Stimulated activated CD4-positive, alpha-beta T cell treated with anti-CD3 and anti-CD28 coated beads, Interleukin-1b, Interleukin-23, amount 100 ng/mL, for 48 hours (primary cell): ENCODE measurements around the gene SMARCC2.

ENCODE experiments used
- DNase-seq: peaks from one replicate; pipeline ENCODE4 v3.0.0-alpha.2; 2020

SMARCC2 gene

GRCh38 chr12:56189099-56189917 lies at the start of gene SMARCC2:
TSS of gene SMARCC2 (minus strand) at chr12:56189483. CDS start at chr12:56189461, 22 bp downstream.
- DNase-seq, result peak; percentile 84

- no peak for DNase-seq
These were observed 48.3 kb upstream of the SMARCC2 start for GRCh38 chr12:56237552-56237951.

GRCh38 chr12:56236985-56237384 lies 47.7 kb upstream of the SMARCC2 start:
- DNase-seq, result no peak

GRCh38 chr12:56236091-56236490 lies 46.8 kb upstream of the SMARCC2 start:
- no peak for DNase-seq

- no peak for DNase-seq
These were observed 45.6 kb upstream of the SMARCC2 start for GRCh38 chr12:56234746-56235436.

GRCh38 chr12:56231184-56231582 lies 41.9 kb upstream of the SMARCC2 start:
- DNase-seq, result no peak

GRCh38 chr12:56230432-56231183 lies 41.3 kb upstream of the SMARCC2 start:
- no peak for DNase-seq

- no peak for DNase-seq
These were observed 40.7 kb upstream of the SMARCC2 start, which contains the start of gene SLC39A5 for GRCh38 chr12:56229916-56230431. TSS of gene SLC39A5 (plus strand) at chr12:56230051. CDS start at chr12:56231275, 1,224 bp downstream.

GRCh38 chr12:56229082-56229481 lies 39.8 kb upstream of the SMARCC2 start:
- no peak for DNase-seq

- no peak for DNase-seq
These were observed 35.7 kb upstream of the SMARCC2 start for GRCh38 chr12:56224954-56225353.

GRCh38 chr12:56224102-56224701 lies 34.9 kb upstream of the SMARCC2 start, which contains the start of gene NABP2:
TSS of gene NABP2 (plus strand) at chr12:56224342. CDS start at chr12:56224857, 515 bp downstream.
- DNase-seq, result peak; percentile 95

- DNase-seq, result no peak
These were observed 34.4 kb upstream of the SMARCC2 start for GRCh38 chr12:56223571-56224101.

- no peak for DNase-seq
These were observed 33.2 kb upstream of the SMARCC2 start for GRCh38 chr12:56222531-56222895.

GRCh38 chr12:56221757-56222530 lies 32.7 kb upstream of the SMARCC2 start, which contains the start of gene RNF41:
TSS of gene RNF41 (minus strand) at chr12:56221922. CDS start at chr12:56214047, 7,875 bp downstream.
- DNase-seq, result peak; percentile 90

GRCh38 chr12:56221232-56221756 lies 32.0 kb upstream of the SMARCC2 start:
- no peak for DNase-seq

GRCh38 chr12:56220611-56221231 lies 31.4 kb upstream of the SMARCC2 start:
- no peak for DNase-seq

GRCh38 chr12:56219840-56220239 lies 30.6 kb upstream of the SMARCC2 start:
- no peak for DNase-seq

- DNase-seq, result no peak
These were observed 27.2 kb upstream of the SMARCC2 start for GRCh38 chr12:56216461-56216860.

- no peak for DNase-seq
These were observed 24.6 kb upstream of the SMARCC2 start for GRCh38 chr12:56213878-56214277.

GRCh38 chr12:56212361-56212760 lies 23.1 kb upstream of the SMARCC2 start:
- peak; percentile 58 for DNase-seq

- no peak for DNase-seq
These were observed 18.7 kb upstream of the SMARCC2 start for GRCh38 chr12:56208006-56208405.
